OCI-LY1 (cell line): ENCODE results near the gene TMTC4.

Experiments used
- CTCF ChIP-seq: fragments of 200-600 bp; sonication (generic), shearing (Covaris generic); IDR thresholded peaks from 2 replicates; pipeline ENCODE4 v1.5.1; 2017; ENCODE audit warnings: mild to moderate bottlenecking, antibody characterized with exemption, low read length, moderate library complexity, mixed read lengths
- EZH2 ChIP-seq: fragments of 200-600 bp; sonication (generic), shearing (Covaris generic); IDR thresholded peaks from 2 replicates; pipeline ENCODE4 v1.8.0; 2017; ENCODE audit warnings: borderline replicate concordance, mixed run types, mild to moderate bottlenecking, antibody characterized with exemption, low read length, moderate library complexity, mixed read lengths

- TF ChIP-seq CTCF (no peak), EZH2 (no peak)
Observed at GRCh38 chr13:100645382-100645781, 29.2 kb downstream of the TMTC4 start.
